ENCODE data around the gene TP53I11.

TP53I11 gene

DNA sequence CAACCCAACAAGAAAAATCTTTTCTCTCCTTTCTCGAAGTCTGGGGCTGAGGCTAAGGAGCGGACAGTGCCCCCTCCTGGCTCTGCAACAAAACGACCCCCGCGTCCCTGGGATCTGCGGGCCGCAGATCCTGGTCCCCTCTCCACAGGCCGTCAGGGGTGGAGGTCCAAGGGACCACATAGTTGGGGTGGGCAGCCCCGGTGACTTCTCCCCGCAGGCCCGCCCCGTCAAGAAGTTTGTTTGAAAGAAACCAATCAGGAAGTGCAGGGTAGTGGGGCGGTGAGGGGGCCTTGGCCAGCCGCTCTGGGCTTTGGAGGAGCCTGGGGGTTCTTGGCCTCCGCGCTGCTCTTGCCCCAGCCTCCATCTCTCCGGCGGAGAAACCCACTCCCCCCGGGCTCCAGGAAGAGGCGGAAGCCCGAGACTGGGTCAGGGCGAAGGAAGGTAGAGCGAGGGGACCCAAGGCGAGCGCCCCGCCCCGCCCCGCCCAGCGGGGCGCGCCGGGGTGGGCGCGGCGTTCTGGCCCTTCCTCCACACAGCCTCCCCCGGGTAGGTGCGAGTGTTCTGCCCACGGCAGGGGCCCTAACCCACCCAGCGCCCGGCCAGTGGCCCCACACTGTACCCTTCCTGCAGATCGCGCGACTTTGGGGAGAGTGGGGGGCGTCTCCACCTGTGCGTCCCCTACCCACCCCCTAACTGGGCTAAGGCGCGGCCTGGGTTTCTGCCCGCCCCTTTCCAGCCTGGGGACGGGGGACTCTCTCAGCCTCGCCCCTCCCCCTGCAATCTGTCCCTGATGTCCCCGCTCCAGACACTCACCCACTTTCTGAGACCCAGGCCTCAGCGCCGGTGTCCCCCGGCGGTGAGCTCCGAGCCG lies 1.3 kb downstream of the TP53I11 start:
- Histone ChIP-seq H3K14ac (ENCODE audit: low read length in 2 of 2) (peak overlapping the region in 1 of 2 experiments; percentile 21), H2BK5ac (ENCODE audit: low read depth, low read length, poor library complexity, severe bottlenecking) (no peak overlapping the region), H3K79me1 (replicated peaks; ENCODE audit: low read length, poor library complexity, severe bottlenecking) (peaks cover 18% of the 10 kb centered on the region), H2BK15ac (ENCODE audit: low read depth, poor library complexity, severe bottlenecking) (peak overlapping the region; percentile 73), H3K4ac (ENCODE audit: low read depth in 1 of 2, low read length in 2 of 2) (peak overlapping the region in 1 of 2 experiments; percentile 34), H3K9me3 (ENCODE audit: control insufficient read depth, low read length) (no peaks in the 10 kb centered on the region), H3K23ac (ENCODE audit: low read length in 2 of 2) (no peak overlapping the region), H3K4me3 (ENCODE audit: insufficient read depth in 1 of 2, low read depth in 1 of 2, low read length in 2 of 2) (peak overlapping the region; percentile 72 to 91), H4K91ac (ENCODE audit: low read length) (no peak overlapping the region), H2AFZ (ENCODE audit: low read depth, low read length) (no peak overlapping the region), H4K8ac (ENCODE audit: low read length) (no peak overlapping the region), H3K18ac (ENCODE audit: low read depth in 1 of 2, low read length in 2 of 2) (peak overlapping the region; percentile 79 to 88), H2AK5ac (ENCODE audit: low read length, severe bottlenecking) (no peak overlapping the region), H2BK120ac (ENCODE audit: low read depth, low read length) (peak overlapping the region; percentile 46), H3K36me3 (ENCODE audit: control insufficient read depth in 1 of 2, insufficient read depth in 2 of 2, low read depth in 1 of 2, low read length in 2 of 2) (peaks cover 12 to 13% of the 10 kb centered on the region in 2 experiments), H3K4me1 (ENCODE audit: control insufficient read depth, insufficient read depth, low read depth, low read length) (peaks cover 15% of the 10 kb centered on the region), H3K9ac (ENCODE audit: low read length) (peak overlapping the region; percentile 90), H3K27me3 (ENCODE audit: control insufficient read depth in 1 of 2, insufficient read depth in 1 of 2, low read length in 2 of 2) (no peaks in the 10 kb centered on the region), H2BK12ac (ENCODE audit: low read length in 2 of 2) (peak overlapping the region in 1 of 2 experiments; percentile 4), H3K4me2 (ENCODE audit: low read length, poor library complexity, severe bottlenecking) (peak overlapping the region; percentile 86), H3K27ac (ENCODE audit: low read length, poor library complexity, severe bottlenecking) (no peak overlapping the region)
- 1% methylated on average over 37 of the region's 57 CpGs for WGBS
- peak; percentile 73 for DNase-seq

DNA sequence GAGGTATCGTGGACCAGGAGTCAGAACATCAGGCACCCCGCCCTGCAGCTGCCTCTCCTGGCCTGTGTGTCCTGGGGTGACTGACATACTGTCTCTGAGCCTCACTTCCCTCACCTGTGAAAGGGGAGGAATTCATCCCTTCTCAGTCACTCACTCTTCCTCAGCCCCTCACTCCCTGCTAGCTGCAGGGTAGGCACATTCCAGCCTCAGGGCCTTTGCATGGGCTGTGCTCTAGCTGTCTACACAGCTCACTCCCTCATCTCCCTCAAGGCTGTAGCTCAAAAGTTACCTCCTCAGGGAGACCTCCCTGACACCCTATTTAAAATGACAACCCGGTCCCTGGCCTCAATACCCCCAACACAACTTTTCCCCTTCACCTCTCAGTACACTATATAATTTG lies 2.5 kb downstream of the TP53I11 start:
- Histone ChIP-seq H3K4ac (ENCODE audit: low read depth in 1 of 2, low read length in 2 of 2) (peak overlapping the region; percentile 24 to 61), H3K14ac (ENCODE audit: low read length in 2 of 2) (peak overlapping the region in 1 of 2 experiments; percentile 83), H3K79me1 (replicated peaks; ENCODE audit: low read length, poor library complexity, severe bottlenecking) (peaks cover 18% of the 10 kb centered on the region), H3K27ac (ENCODE audit: low read length, poor library complexity, severe bottlenecking) (no peak overlapping the region), H4K8ac (ENCODE audit: low read length) (peak overlapping the region; percentile 56), H3K27me3 (ENCODE audit: control insufficient read depth in 1 of 2, insufficient read depth in 1 of 2, low read length in 2 of 2) (no peaks in the 10 kb centered on the region), H2BK12ac (ENCODE audit: low read length in 2 of 2) (peak overlapping the region in 1 of 2 experiments; percentile 64), H3K9ac (ENCODE audit: low read length) (no peak overlapping the region), H2AK5ac (ENCODE audit: low read length, severe bottlenecking) (no peak overlapping the region), H2BK5ac (ENCODE audit: low read depth, low read length, poor library complexity, severe bottlenecking) (no peak overlapping the region), H2BK120ac (ENCODE audit: low read depth, low read length) (no peak overlapping the region), H3K23ac (ENCODE audit: low read length in 2 of 2) (peak overlapping the region in 1 of 2 experiments; percentile 85), H3K9me3 (ENCODE audit: control insufficient read depth, low read length) (no peaks in the 10 kb centered on the region), H2BK15ac (ENCODE audit: low read depth, poor library complexity, severe bottlenecking) (no peak overlapping the region), H3K4me3 (ENCODE audit: insufficient read depth in 1 of 2, low read depth in 1 of 2, low read length in 2 of 2) (no peak overlapping the region), H3K4me2 (ENCODE audit: low read length, poor library complexity, severe bottlenecking) (no peak overlapping the region), H3K4me1 (ENCODE audit: control insufficient read depth, insufficient read depth, low read depth, low read length) (peaks cover 25% of the 10 kb centered on the region), H4K91ac (ENCODE audit: low read length) (peak overlapping the region; percentile 39), H3K36me3 (ENCODE audit: control insufficient read depth in 1 of 2, insufficient read depth in 2 of 2, low read depth in 1 of 2, low read length in 2 of 2) (peaks cover 12 to 23% of the 10 kb centered on the region in 2 experiments), H3K18ac (ENCODE audit: low read depth in 1 of 2, low read length in 2 of 2) (peak overlapping the region; percentile 30 to 54), H2AFZ (ENCODE audit: low read depth, low read length) (no peak overlapping the region)
- no peak for DNase-seq
- 98% methylated on average over 3 of the region's 3 CpGs for WGBS

DNA sequence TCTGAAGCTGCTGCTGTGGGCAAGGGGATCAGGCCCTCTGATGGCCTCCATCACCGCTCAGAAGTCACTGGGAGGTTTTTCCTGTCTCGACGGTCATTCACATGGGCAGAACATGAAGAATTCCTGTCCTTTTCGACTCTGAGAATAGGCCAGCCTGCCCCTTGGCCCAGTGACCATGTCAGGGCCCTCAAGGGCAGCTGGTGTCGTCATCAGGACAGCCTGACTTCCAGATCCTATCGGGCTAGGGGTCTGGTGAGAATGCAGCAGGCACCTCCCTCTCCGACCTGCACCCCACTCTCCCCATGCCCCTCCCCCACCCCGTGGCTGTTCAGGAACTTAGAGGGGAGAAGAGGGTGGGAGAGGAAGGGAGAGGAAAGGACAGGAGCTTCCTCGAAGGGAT lies 3.6 kb downstream of the TP53I11 start:
- Histone ChIP-seq H4K8ac (ENCODE audit: low read length) (no peak overlapping the region), H3K14ac (ENCODE audit: low read length in 2 of 2) (no peak overlapping the region), H2BK5ac (ENCODE audit: low read depth, low read length, poor library complexity, severe bottlenecking) (no peak overlapping the region), H3K9ac (ENCODE audit: low read length) (peak overlapping the region; percentile 67), H2AFZ (ENCODE audit: low read depth, low read length) (no peak overlapping the region), H2BK120ac (ENCODE audit: low read depth, low read length) (no peak overlapping the region), H3K4me2 (ENCODE audit: low read length, poor library complexity, severe bottlenecking) (no peak overlapping the region), H3K4me3 (ENCODE audit: insufficient read depth in 1 of 2, low read depth in 1 of 2, low read length in 2 of 2) (no peak overlapping the region), H3K23ac (ENCODE audit: low read length in 2 of 2) (no peak overlapping the region), H3K4ac (ENCODE audit: low read depth in 1 of 2, low read length in 2 of 2) (no peak overlapping the region), H2AK5ac (ENCODE audit: low read length, severe bottlenecking) (no peak overlapping the region), H3K18ac (ENCODE audit: low read depth in 1 of 2, low read length in 2 of 2) (no peak overlapping the region), H3K27ac (ENCODE audit: low read length, poor library complexity, severe bottlenecking) (no peak overlapping the region), H3K36me3 (ENCODE audit: control insufficient read depth in 1 of 2, insufficient read depth in 2 of 2, low read depth in 1 of 2, low read length in 2 of 2) (peaks cover 12 to 23% of the 10 kb centered on the region in 2 experiments), H3K79me1 (replicated peaks; ENCODE audit: low read length, poor library complexity, severe bottlenecking) (peaks cover 24% of the 10 kb centered on the region), H4K91ac (ENCODE audit: low read length) (no peak overlapping the region), H3K27me3 (ENCODE audit: control insufficient read depth in 1 of 2, insufficient read depth in 1 of 2, low read length in 2 of 2) (no peaks in the 10 kb centered on the region), H2BK12ac (ENCODE audit: low read length in 2 of 2) (no peak overlapping the region), H3K9me3 (ENCODE audit: control insufficient read depth, low read length) (no peaks in the 10 kb centered on the region), H3K4me1 (ENCODE audit: control insufficient read depth, insufficient read depth, low read depth, low read length) (peaks cover 35% of the 10 kb centered on the region), H2BK15ac (ENCODE audit: low read depth, poor library complexity, severe bottlenecking) (no peak overlapping the region)
- DNase-seq, result no peak
- WGBS, result 73% methylated on average over 7 of the region's 9 CpGs

DNA sequence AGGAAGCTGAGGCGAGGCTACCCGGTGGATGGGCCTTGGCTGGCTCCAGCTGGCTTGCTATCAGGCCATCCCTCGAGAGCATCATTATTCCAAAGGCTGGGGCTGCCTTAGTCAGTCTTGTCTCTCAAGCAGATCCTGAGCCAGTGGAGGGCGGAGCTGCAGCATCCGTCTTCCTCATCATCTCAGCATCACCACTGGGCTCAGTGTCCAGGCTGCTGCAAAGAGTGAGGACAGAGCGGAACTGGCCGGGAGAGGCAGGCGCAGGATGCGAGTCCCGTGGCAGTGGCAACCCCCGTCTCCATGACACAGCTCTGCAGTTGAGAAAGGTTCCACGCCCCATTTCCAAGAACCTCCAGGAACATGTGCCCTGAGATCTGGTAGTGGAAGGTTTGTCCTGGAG lies 4.4 kb downstream of the TP53I11 start:
- peak overlapping the region in 1 of 2 experiments; percentile 47 for H3K4me3 ChIP-seq (ENCODE audit: insufficient read depth in 1 of 2, low read depth in 1 of 2, low read length in 2 of 2)
- H3K36me3 ChIP-seq (ENCODE audit: control insufficient read depth in 1 of 2, insufficient read depth in 2 of 2, low read depth in 1 of 2, low read length in 2 of 2), result peaks cover 15 to 23% of the 10 kb centered on the region in 2 experiments
- peaks cover 35% of the 10 kb centered on the region for H3K4me1 ChIP-seq (ENCODE audit: control insufficient read depth, insufficient read depth, low read depth, low read length)
- no peak overlapping the region for H2BK15ac ChIP-seq (ENCODE audit: low read depth, poor library complexity, severe bottlenecking)
- DNase-seq, result no peak
- no peak overlapping the region for H2BK12ac ChIP-seq (ENCODE audit: low read length in 2 of 2)
- peak overlapping the region; percentile 77 for H3K9ac ChIP-seq (ENCODE audit: low read length)
- 86% methylated on average over 12 of the region's 12 CpGs for WGBS
- H2BK5ac ChIP-seq (ENCODE audit: low read depth, low read length, poor library complexity, severe bottlenecking), result no peak overlapping the region
- no peak overlapping the region for H3K23ac ChIP-seq (ENCODE audit: low read length in 2 of 2)
- H3K18ac ChIP-seq (ENCODE audit: low read depth in 1 of 2, low read length in 2 of 2), result no peak overlapping the region
- H2AK5ac ChIP-seq (ENCODE audit: low read length, severe bottlenecking), result no peak overlapping the region
- no peak overlapping the region for H4K8ac ChIP-seq (ENCODE audit: low read length)
- H2BK120ac ChIP-seq (ENCODE audit: low read depth, low read length), result no peak overlapping the region
- no peak overlapping the region for H2AFZ ChIP-seq (ENCODE audit: low read depth, low read length)
- no peak overlapping the region for H3K27ac ChIP-seq (ENCODE audit: low read length, poor library complexity, severe bottlenecking)
- H3K14ac ChIP-seq (ENCODE audit: low read length in 2 of 2), result no peak overlapping the region
- no peak overlapping the region for H4K91ac ChIP-seq (ENCODE audit: low read length)
- peaks cover 33% of the 10 kb centered on the region for H3K79me1 ChIP-seq (replicated peaks; ENCODE audit: low read length, poor library complexity, severe bottlenecking)
- H3K4ac ChIP-seq (ENCODE audit: low read depth in 1 of 2, low read length in 2 of 2), result no peak overlapping the region
- H3K9me3 ChIP-seq (ENCODE audit: control insufficient read depth, low read length), result no peaks in the 10 kb centered on the region
- no peaks in the 10 kb centered on the region for H3K27me3 ChIP-seq (ENCODE audit: control insufficient read depth in 1 of 2, insufficient read depth in 1 of 2, low read length in 2 of 2)
- H3K4me2 ChIP-seq (ENCODE audit: low read length, poor library complexity, severe bottlenecking), result no peak overlapping the region
